IPS DF 6.9 (cell line): ENCODE measurements around the gene PCDH12.

ENCODE experiments used
- DNase-seq: peaks from one replicate; pipeline ENCODE4 v3.0.0-alpha.2; 2013; ENCODE audit warnings: low read depth, low spot score
- H3K27ac ChIP-seq: one replicate; pipeline ENCODE4 v1.5.1; 2013; ENCODE audit warnings: low read length, control low read depth
- H3K27me3 ChIP-seq: 2 replicates; pipeline ENCODE4 v1.6.1; 2013; ENCODE audit warnings: mild to moderate bottlenecking, low read length; ENCODE audit not compliant: control insufficient read depth, insufficient read depth
- H3K36me3 ChIP-seq: 2 replicates; pipeline ENCODE4 v1.6.1; 2013; ENCODE audit warnings: low read length; ENCODE audit not compliant: control insufficient read depth, insufficient read depth
- H3K4me1 ChIP-seq: 2 replicates; pipeline ENCODE4 v1.6.1; 2013; ENCODE audit warnings: low read length; ENCODE audit not compliant: control insufficient read depth, insufficient read depth
- H3K4me3 ChIP-seq: 2 replicates; pipeline ENCODE4 v1.5.1; 2013; ENCODE audit warnings: mild to moderate bottlenecking, low read length
- H3K9me3 ChIP-seq: 2 replicates; pipeline ENCODE4 v1.6.1; 2013; ENCODE audit warnings: low read length, inconsistent platforms; ENCODE audit not compliant: control insufficient read depth, insufficient read depth
- WGBS: extraction: QIAGEN DNeasy Blood & Tissue Kit; methylation state at CpG from one replicate; pipeline ENCODE4 v1.1.7; 2013; ENCODE audit warnings: mixed read lengths, missing lambda C conversion rate; ENCODE audit not compliant: insufficient read length, insufficient coverage; 5-methylcytosine and 5-hydroxymethylcytosine counted together

PCDH12 gene

DNA sequence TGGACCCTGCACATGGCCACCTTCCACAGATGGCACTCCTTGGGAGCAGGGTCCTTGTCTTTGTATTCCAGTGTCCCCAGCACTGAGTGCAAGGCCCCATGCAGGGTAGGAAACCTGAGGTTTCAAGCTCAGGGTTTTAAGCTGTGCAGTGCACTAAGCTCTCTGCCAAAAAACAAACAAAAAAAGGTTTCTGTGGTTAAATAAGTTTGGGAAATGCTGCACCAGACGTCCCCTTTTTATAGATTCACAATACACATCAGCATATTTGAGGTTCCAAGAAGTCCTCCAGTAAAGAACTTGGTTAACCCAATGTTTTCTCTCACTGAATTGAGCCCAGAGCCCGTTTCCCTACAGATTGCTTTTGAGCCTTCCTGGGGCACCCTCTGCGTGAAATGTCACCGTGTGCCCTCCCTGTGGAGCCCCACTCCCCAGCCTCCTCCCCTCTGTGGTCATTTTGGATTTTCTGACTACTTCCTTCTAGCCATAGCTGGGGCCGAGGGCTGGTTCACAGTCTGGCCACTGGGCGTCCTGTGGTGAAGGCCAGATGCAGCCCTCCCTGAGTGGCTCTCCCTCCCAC is 17.2 kb downstream of the PCDH12 start:
- no peak for DNase-seq
- no peaks in the 10 kb centered on the region for H3K27me3 ChIP-seq
- peaks cover 13% of the 10 kb centered on the region; the same call in 1 of the 2 replicates for H3K36me3 ChIP-seq
- H3K27ac ChIP-seq, result no peak overlapping the region
- H3K9me3 ChIP-seq, result no peaks in the 10 kb centered on the region
- H3K4me1 ChIP-seq, result peaks cover 3% of the 10 kb centered on the region
- H3K4me3 ChIP-seq, result no peak overlapping the region
- no CpG with 5 or more reads among the region's 6 CpGs for WGBS

DNA sequence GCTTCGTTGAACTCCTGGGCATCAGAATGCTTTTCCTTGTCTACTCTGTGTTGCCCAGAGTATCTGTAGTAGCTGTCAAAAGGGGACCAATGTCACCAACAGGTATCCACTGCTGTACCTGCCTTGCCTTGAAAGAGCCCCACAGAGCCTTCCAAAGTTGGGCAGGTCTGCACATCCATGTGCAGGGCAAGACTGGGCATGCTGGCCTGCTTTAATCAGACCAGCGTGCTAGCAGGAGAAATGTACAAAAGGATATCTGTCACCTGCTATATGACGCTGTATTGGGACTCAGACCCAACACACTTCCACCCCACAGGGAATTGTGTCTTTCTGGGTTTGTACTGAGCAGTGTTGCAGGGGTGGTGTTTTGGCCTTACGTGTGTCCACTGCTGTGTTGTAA is 22.5 kb downstream of the PCDH12 start:
- Histone ChIP-seq H3K27me3 (no peaks in the 10 kb centered on the region), H3K27ac (no peak overlapping the region), H3K4me1 (no peaks in the 10 kb centered on the region), H3K4me3 (no peak overlapping the region), H3K36me3 (peaks cover 25% of the 10 kb centered on the region; the same call in 1 of the 2 replicates), H3K9me3 (no peaks in the 10 kb centered on the region)
- WGBS, result no CpG with 5 or more reads among the region's 4 CpGs
- no peak for DNase-seq

DNA sequence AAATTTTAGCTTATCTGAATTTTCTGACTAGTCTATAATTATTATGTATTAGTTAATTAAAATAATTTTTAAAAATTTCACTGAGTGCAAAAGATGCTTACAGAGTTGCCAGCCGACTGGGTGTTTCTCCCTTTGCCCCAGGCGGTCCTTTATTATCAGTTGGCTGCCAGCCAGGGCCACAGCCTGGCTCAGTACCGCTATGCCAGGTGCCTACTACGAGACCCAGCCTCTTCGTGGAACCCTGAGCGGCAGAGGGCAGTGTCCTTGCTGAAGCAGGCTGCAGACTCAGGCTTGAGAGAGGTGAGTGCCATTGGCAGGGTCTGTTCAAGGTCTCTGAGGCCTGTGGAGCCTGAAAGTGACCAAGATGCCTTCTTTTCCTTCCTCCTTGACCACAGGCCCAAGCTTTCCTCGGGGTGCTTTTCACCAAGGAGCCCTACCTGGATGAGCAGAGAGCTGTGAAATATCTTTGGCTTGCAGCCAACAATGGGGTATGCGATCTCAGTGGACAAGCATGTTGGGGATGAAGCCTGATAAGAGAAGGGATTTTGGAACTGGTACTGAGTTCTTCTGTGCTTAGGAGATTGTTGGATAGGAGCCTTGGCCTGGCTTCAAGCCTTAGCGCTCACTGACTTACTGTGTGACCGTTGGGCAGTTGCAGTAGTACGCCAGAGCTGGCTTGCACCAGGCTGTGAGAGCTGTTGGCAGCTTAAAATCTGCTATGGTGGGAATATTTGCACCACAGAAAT is 23.7 kb downstream of the PCDH12 start:
- Histone ChIP-seq H3K4me3 (no peak overlapping the region), H3K9me3 (no peaks in the 10 kb centered on the region), H3K27me3 (no peaks in the 10 kb centered on the region), H3K27ac (no peak overlapping the region), H3K4me1 (no peaks in the 10 kb centered on the region), H3K36me3 (peaks cover 27% of the 10 kb centered on the region)
- WGBS, result no CpG with 5 or more reads among the region's 11 CpGs
- DNase-seq, result no peak

DNA sequence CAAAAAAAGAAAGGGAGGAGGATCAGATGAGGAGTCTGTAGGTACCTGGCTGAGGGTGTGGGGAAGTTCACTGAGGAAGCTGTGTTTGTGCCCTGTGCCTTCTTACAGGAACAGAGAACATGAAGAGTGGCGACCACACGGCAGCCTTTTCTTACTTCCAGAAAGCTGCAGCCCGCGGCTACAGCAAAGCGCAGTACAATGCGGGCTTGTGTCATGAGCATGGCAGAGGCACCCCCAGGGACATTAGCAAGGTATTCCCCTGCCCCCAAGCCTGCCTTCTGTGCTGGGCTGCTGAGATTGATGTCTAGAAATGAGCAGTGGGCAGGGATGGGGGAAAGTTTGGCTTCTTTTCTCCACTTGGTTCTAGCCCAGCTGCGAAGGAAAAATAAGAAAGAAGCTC is 24.9 kb downstream of the PCDH12 start:
- H3K9me3 ChIP-seq, result no peaks in the 10 kb centered on the region
- peaks cover 29% of the 10 kb centered on the region for H3K36me3 ChIP-seq
- H3K27me3 ChIP-seq, result no peaks in the 10 kb centered on the region
- WGBS, result no CpG with 5 or more reads among the region's 7 CpGs
- no peaks in the 10 kb centered on the region for H3K4me1 ChIP-seq
- no peak for DNase-seq
- H3K4me3 ChIP-seq, result no peak overlapping the region
- H3K27ac ChIP-seq, result no peak overlapping the region

DNA sequence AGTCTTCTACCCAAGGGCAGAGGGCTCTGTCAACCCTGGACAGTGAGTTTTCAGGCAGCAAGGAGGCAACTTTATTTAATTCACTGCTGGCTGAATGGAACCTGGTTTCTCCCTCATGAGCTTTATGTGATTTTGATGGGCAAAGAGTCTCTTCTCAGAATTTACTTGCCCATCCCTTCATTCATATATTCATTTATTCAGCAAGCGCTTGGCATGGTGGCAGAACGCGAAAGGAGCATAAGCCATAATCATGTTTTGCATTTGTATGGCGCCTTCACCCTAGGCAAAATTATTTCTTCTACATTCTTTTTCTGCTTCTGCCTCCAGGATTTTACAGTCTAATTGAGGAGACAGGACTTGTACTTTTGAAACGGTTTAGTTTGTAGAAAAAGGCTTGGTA is 26.3 kb downstream of the PCDH12 start:
- peaks cover 27% of the 10 kb centered on the region for H3K36me3 ChIP-seq
- H3K27me3 ChIP-seq, result no peaks in the 10 kb centered on the region
- H3K4me1 ChIP-seq, result no peaks in the 10 kb centered on the region
- no peak overlapping the region for H3K27ac ChIP-seq
- no peak for DNase-seq
- H3K9me3 ChIP-seq, result no peaks in the 10 kb centered on the region
- WGBS, result no CpG with 5 or more reads among the region's 5 CpGs
- H3K4me3 ChIP-seq, result no peak overlapping the region

DNA sequence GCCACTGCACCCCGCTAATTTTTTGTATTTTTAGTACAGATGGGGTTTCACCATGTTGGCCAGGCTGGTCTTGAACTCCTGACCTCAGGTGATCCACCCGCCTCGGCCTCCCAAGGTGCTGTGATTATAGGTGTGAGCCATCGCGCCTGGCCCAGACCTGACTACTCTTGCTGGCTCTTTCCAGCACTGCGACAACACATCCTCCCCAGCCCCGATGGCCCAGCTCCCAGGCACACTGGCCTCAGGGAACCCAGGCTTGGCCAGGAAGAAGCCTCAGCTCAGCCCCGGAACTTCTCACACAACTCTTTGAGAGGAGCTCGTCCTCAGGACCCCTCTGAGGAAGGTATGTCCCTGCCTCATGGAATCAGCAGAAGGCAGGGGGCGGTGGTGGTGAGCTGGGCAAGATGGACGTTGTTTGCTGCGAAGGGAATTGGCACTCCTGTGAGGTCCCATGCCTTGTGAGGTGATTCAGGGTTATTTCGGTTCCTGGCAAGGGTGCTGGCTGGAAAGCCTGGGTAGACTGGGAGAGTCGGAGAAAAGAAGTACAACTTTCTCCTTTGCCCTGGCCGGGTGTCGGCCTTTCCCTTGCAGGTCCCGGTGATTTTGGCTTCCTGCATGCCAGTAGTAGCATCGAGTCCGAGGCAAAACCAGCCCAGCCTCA is 28.5 kb downstream of the PCDH12 start:
- Histone ChIP-seq H3K4me3 (no peak overlapping the region), H3K4me1 (no peaks in the 10 kb centered on the region), H3K27ac (no peak overlapping the region), H3K36me3 (peaks cover 29% of the 10 kb centered on the region), H3K27me3 (no peaks in the 10 kb centered on the region), H3K9me3 (no peaks in the 10 kb centered on the region)
- no CpG with 5 or more reads among the region's 19 CpGs for WGBS
- no peak for DNase-seq

DNA sequence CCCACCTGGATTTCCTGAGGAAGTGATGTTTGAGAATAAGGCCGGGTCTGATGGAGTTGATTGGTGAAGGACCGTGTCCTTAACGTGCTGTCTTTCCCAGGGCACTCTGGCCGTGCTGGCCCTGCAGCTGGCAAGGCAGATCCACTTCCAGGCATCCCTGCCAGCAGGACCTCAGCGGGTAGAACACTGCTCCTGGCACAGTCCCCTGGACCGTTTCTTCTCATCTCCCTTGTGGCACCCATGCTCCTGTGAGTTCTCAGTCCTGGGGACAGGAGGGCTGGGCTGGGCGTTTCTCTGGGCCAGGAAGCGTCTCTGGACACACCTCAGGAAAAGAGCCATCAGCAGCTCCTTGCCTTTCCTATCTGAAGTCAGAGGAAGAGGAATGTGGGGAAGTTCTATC is 30.0 kb downstream of the PCDH12 start:
- Histone ChIP-seq H3K27me3 (no peaks in the 10 kb centered on the region), H3K36me3 (peaks cover 21% of the 10 kb centered on the region), H3K4me3 (no peak overlapping the region), H3K4me1 (peaks cover 2% of the 10 kb centered on the region), H3K27ac (no peak overlapping the region), H3K9me3 (no peaks in the 10 kb centered on the region)
- DNase-seq, result no peak
- no CpG with 5 or more reads among the region's 8 CpGs for WGBS

DNA sequence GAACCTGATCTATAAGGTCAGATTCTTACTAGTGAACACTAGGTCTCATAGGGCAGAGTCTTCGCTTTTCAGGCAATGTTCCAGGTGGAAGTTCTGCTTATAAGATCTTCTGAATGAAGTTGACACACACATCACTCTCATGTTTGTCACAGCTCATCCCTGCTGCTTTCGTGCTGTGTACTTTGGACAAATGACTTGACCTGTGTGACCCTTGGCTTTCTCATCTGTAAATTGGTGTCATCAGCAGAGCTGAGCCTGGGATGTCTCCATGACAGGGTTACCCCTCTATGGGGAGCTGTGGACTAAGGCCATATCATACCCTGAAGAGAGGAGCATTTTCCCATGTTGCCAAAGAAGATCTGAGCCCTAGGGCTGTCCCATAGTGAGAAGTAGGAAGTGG is 31.6 kb downstream of the PCDH12 start:
- Histone ChIP-seq H3K27me3 (no peaks in the 10 kb centered on the region), H3K9me3 (no peaks in the 10 kb centered on the region), H3K4me3 (no peak overlapping the region), H3K36me3 (peaks cover 17% of the 10 kb centered on the region), H3K4me1 (peaks cover 2% of the 10 kb centered on the region), H3K27ac (no peak overlapping the region)
- DNase-seq, result no peak
- no CpG with 5 or more reads among the region's 2 CpGs for WGBS

DNA sequence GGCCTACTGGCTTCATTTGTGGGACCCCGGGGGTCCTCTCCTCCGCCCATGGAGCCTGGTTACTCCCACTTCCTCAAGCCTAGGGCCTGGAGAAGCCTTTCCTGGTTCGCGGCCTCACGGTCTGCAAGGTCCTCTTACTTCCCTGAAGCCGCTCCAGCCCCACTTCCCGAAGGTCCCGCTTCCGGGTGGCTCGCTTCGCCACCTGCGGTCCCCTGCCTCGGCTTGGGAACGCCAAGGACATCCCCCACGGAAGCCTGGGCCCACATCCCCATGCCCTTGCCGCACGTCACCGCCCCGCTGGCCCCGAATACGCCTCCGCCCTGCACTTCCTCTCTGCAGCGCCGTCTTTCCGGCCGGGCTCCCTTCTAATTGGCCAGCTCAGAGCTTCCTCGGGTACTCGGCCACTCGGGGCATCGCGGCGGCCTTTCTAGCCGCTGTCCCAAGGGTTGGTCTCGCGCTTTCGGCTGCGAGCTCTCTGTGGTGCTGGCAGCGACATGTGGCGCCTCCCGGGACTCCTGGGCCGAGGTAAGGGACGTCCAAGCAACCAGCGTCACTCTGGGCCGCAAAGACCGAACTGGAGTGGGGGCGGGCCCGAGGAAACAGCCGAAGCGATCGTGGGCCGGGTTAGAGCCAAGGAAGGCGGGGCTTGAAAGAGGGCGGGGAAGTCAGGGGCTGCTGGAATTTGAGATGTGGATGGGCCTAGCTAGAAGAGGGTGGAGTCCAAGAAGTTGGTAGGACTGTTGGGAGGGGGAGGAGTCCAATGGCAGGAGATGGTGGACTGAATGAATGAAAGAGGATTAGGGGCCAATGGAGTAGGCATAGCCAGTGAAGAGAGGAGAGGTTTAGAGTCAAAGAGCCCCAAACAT is 34.3 kb downstream of the PCDH12 start, which contains the start of gene DELE1:
Gene DELE1 (plus strand): TSS at position 424 of the 866 bp plus-strand sequence. CDS start 71 bp downstream, at position 495.
- peaks cover 10% of the 10 kb centered on the region for H3K36me3 ChIP-seq
- H3K4me3 ChIP-seq, result peak within 1 kb of the TSS; percentile 66; the same call in 1 of the 2 replicates
- peaks cover 2% of the 10 kb centered on the region for H3K4me1 ChIP-seq
- H3K9me3 ChIP-seq, result no peaks in the 10 kb centered on the region
- DNase-seq, result peak; percentile 82
- no peak within 1 kb of the TSS for H3K27ac ChIP-seq
- WGBS, result no CpG with 5 or more reads among the region's 53 CpGs
- no peaks in the 10 kb centered on the region for H3K27me3 ChIP-seq
